Effector memory CD4-positive, alpha-beta T cell (primary cell): ENCODE data around the gene LHFPL4.
"Not testable (repeated sequence)": the region's sequence is repeated elsewhere in the genome, so short reads cannot be mapped to it uniquely, and the experiment has no call there.

ENCODE experiments used
- DNase-seq, 3 donors: peaks; one replicate each; pipeline ENCODE4 v3.0.0-alpha.2; 2020
- H3K27ac ChIP-seq: 2 replicates; pipeline ENCODE4 v1.7.0; 2013; ENCODE audit warnings: mild to moderate bottlenecking, low read length, moderate library complexity; ENCODE audit not compliant: insufficient read depth, poor library complexity, severe bottlenecking
- H3K27me3 ChIP-seq: replicated peaks from 2 replicates; pipeline ENCODE4 v1.7.0; 2013; ENCODE audit warnings: mild to moderate bottlenecking, low read length; ENCODE audit not compliant: insufficient read depth, control insufficient read depth, poor library complexity, severe bottlenecking
- H3K36me3 ChIP-seq: 2 replicates; pipeline ENCODE4 v1.7.0; 2013; ENCODE audit warnings: mild to moderate bottlenecking, low read length, moderate library complexity; ENCODE audit not compliant: control insufficient read depth, insufficient read depth
- H3K4me1 ChIP-seq: 2 replicates; pipeline ENCODE4 v1.7.0; 2013; ENCODE audit warnings: low read length, mild to moderate bottlenecking; ENCODE audit not compliant: control insufficient read depth, insufficient read depth, poor library complexity, severe bottlenecking
- H3K4me3 ChIP-seq: 2 replicates; pipeline ENCODE4 v1.7.0; 2013; ENCODE audit warnings: low read length, low read depth, mild to moderate bottlenecking; ENCODE audit not compliant: insufficient read depth, poor library complexity, severe bottlenecking
- H3K9me3 ChIP-seq: 2 replicates; pipeline ENCODE4 v1.7.0; 2013; ENCODE audit warnings: mild to moderate bottlenecking, low read length, moderate library complexity; ENCODE audit not compliant: control insufficient read depth
- total RNA-seq, 3 donors: gene quantifications; one replicate each; lab custom pipeline; 2026; lab: John Stamatoyannopoulos, UW

Gene LHFPL4
- total RNA-seq: 0 reads per million in 3 donors

GRCh38 chr3:9553021-9553947, at the start of gene LHFPL4:
TSS of gene LHFPL4 (minus strand) at chr3:9553822. CDS start at chr3:9552679, 1,143 bp downstream.
- H3K4me3 ChIP-seq: no peak within 1 kb of the TSS
- no peaks in the 10 kb centered on the region for H3K36me3 ChIP-seq
- peaks cover 14% of the 10 kb centered on the region for H3K27me3 ChIP-seq
- H3K9me3 ChIP-seq: no peaks in the 10 kb centered on the region
- H3K27ac ChIP-seq: no peak within 1 kb of the TSS
- DNase-seq: no peak
- H3K4me1 ChIP-seq: no peaks in the 10 kb centered on the region

- H3K4me3 ChIP-seq: no peak overlapping the region
- no peak for DNase-seq
- H3K27me3 ChIP-seq: no peaks in the 10 kb centered on the region
Measured at GRCh38 chr3:9602620-9603019, 49.0 kb upstream of the LHFPL4 start.

GRCh38 chr3:9601006-9601581, 47.5 kb upstream of the LHFPL4 start:
- not testable (repeated sequence) for H3K36me3 ChIP-seq, H3K4me3 ChIP-seq, DNase-seq, H3K9me3 ChIP-seq, H3K27me3 ChIP-seq, H3K27ac ChIP-seq, H3K4me1 ChIP-seq

More at GRCh38 chr3:9602620-9603019, 49.0 kb upstream of the LHFPL4 start:
- no peaks in the 10 kb centered on the region for H3K4me1 ChIP-seq
- no peak overlapping the region for H3K27ac ChIP-seq
- H3K36me3 ChIP-seq: no peaks in the 10 kb centered on the region
- H3K9me3 ChIP-seq: no peaks in the 10 kb centered on the region

GRCh38 chr3:9600597-9600996, 47.0 kb upstream of the LHFPL4 start:
- Histone ChIP-seq H3K27ac (no peak overlapping the region), H3K36me3 (no peaks in the 10 kb centered on the region), H3K4me1 (no peaks in the 10 kb centered on the region), H3K4me3 (no peak overlapping the region), H3K9me3 (no peaks in the 10 kb centered on the region), H3K27me3 (no peaks in the 10 kb centered on the region)
- DNase-seq: no peak

GRCh38 chr3:9598783-9599387, 45.3 kb upstream of the LHFPL4 start:
- H3K27me3 ChIP-seq: no peaks in the 10 kb centered on the region

GRCh38 chr3:9595877-9596276, 42.3 kb upstream of the LHFPL4 start:
- H3K9me3 ChIP-seq: no peaks in the 10 kb centered on the region
- DNase-seq: no peak

More at GRCh38 chr3:9598783-9599387, 45.3 kb upstream of the LHFPL4 start:
- H3K9me3 ChIP-seq: no peaks in the 10 kb centered on the region
- no peak overlapping the region for H3K27ac ChIP-seq
- no peak for DNase-seq
- no peak overlapping the region for H3K4me3 ChIP-seq
- H3K4me1 ChIP-seq: no peaks in the 10 kb centered on the region
- H3K36me3 ChIP-seq: no peaks in the 10 kb centered on the region

GRCh38 chr3:9591781-9592180, 38.2 kb upstream of the LHFPL4 start:
- H3K27ac ChIP-seq, H3K4me3 ChIP-seq, DNase-seq, H3K9me3 ChIP-seq, H3K4me1 ChIP-seq, H3K27me3 ChIP-seq, H3K36me3 ChIP-seq: not testable (repeated sequence)

More at GRCh38 chr3:9595877-9596276, 42.3 kb upstream of the LHFPL4 start:
- H3K4me1 ChIP-seq: no peaks in the 10 kb centered on the region
- no peaks in the 10 kb centered on the region for H3K27me3 ChIP-seq
- no peaks in the 10 kb centered on the region for H3K36me3 ChIP-seq
- no peak overlapping the region for H3K4me3 ChIP-seq
- no peak overlapping the region for H3K27ac ChIP-seq

GRCh38 chr3:9590282-9590791, 36.7 kb upstream of the LHFPL4 start:
- DNase-seq: no peak
- Histone ChIP-seq H3K4me3 (no peak overlapping the region), H3K27ac (no peak overlapping the region), H3K9me3 (no peaks in the 10 kb centered on the region), H3K4me1 (no peaks in the 10 kb centered on the region), H3K27me3 (no peaks in the 10 kb centered on the region), H3K36me3 (no peaks in the 10 kb centered on the region)

- H3K4me3 ChIP-seq: no peak overlapping the region
- H3K27ac ChIP-seq: no peak overlapping the region
- H3K27me3 ChIP-seq: no peaks in the 10 kb centered on the region
- H3K36me3 ChIP-seq: no peaks in the 10 kb centered on the region
- no peaks in the 10 kb centered on the region for H3K4me1 ChIP-seq
- no peak for DNase-seq
- H3K9me3 ChIP-seq: no peaks in the 10 kb centered on the region
Measured at GRCh38 chr3:9583792-9584191, 30.2 kb upstream of the LHFPL4 start.
